ENCODE data around the gene FSHR. TPM values are rescaled to one million over a fixed set of nuclear protein-coding genes. Genes with fewer than 3 reads are reported as not detected.

FSHR gene
- total RNA-seq, 2 experiments from 2014 or later: not detected

Small RNA genes lying within 50 kb of the gene (microRNA-seq; reads per million reads assigned to microRNA genes)
- gene MIR548BA (ENCODE audit: borderline microRNAs expressed, borderline number of aligned reads, borderline replicate concordance): not detected

Data from activated CD4-positive, alpha-beta memory T cell treated with anti-CD3 and anti-CD28 coated beads for 36 hours (primary cell).